ENCODE data around the gene BCAS3. TPM values are rescaled to one million over a fixed set of nuclear protein-coding genes. Genes with fewer than 3 reads are reported as not detected.

The BCAS3 gene
- total and polyA plus RNA-seq, 3 experiments from 2014 or later = 10.7 to 35.3 (median 13.5) TPM

GRCh38 chr17:60952747-60953146 is 275.1 kb downstream of the BCAS3 start:
- H3K36me3 ChIP-seq (ENCODE audit: insufficient read depth, low read length) = no peaks in the 10 kb centered on the region
- ChIA-PET CTCF (no interaction called here), POLR2A (no interaction called here)
- H3K4me1 ChIP-seq (ENCODE audit: insufficient read depth, low read length) = no peaks in the 10 kb centered on the region
- no peak for DNase-seq
- Mint-ChIP-seq H3K27me3 (peaks cover 0 to 1% of the 10 kb centered on the region in 2 donors), H3K27ac (no peak overlapping the region), H3K36me3 (peaks cover 8 to 18% (median 9%) of the 10 kb centered on the region in 3 donors), H3K4me1 (no peaks in the 10 kb centered on the region), H3K4me3 (no peak overlapping the region), H3K9me3 (peaks cover 0 to 5% (median 0%) of the 10 kb centered on the region in 5 donors)
- H3K27ac ChIP-seq (ENCODE audit: low read depth, low read length) = no peak overlapping the region
- H3K4me3 ChIP-seq (ENCODE audit: low read length) = no peak overlapping the region
- no peaks in the 10 kb centered on the region for H3K9me3 ChIP-seq (ENCODE audit: low read length)
- H3K27me3 ChIP-seq (ENCODE audit: insufficient read depth, low read length, poor library complexity, severe bottlenecking) = no peaks in the 10 kb centered on the region

DNA sequence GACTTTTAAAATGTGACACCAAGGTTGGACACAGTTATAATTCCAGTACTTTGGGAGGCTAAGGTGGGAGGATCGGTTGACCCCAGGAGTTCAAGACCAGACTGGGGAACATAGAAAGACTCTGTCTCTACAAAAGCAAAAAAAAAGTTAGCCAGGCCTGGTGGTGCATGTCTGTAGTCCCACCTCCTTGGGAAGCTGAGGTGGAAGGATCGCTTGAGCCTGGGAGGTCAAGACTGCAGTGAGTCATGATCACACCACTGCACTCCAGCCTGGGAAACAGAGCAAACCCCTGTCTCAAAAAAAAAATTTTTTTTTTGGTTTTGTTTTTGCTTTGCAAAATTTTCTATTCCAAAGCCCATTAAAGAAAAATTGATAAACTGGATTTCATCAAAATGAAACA is 281.4 kb downstream of the BCAS3 start:
- no peaks in the 10 kb centered on the region for H3K36me3 ChIP-seq (ENCODE audit: insufficient read depth, low read length)
- Mint-ChIP-seq H3K27ac (no peak overlapping the region), H3K36me3 (peaks cover 12 to 38% (median 16%) of the 10 kb centered on the region in 3 donors), H3K9me3 (peaks cover 0 to 11% (median 3%) of the 10 kb centered on the region in 5 donors), H3K4me1 (no peaks in the 10 kb centered on the region), H3K4me3 (no peak overlapping the region), H3K27me3 (peaks cover 0 to 2% of the 10 kb centered on the region in 2 donors)
- H3K4me1 ChIP-seq (ENCODE audit: insufficient read depth, low read length) = no peaks in the 10 kb centered on the region
- H3K4me3 ChIP-seq (ENCODE audit: low read length) = no peak overlapping the region
- no peak for DNase-seq
- POLR2A ChIA-PET = no interaction called here
- no peaks in the 10 kb centered on the region for H3K27me3 ChIP-seq (ENCODE audit: insufficient read depth, low read length, poor library complexity, severe bottlenecking)
- no peaks in the 10 kb centered on the region for H3K9me3 ChIP-seq (ENCODE audit: low read length)
- CTCF ChIA-PET = no interaction called here
- no peak overlapping the region for H3K27ac ChIP-seq (ENCODE audit: low read depth, low read length)

- no peaks in the 10 kb centered on the region for H3K36me3 ChIP-seq (ENCODE audit: insufficient read depth, low read length)
- no peaks in the 10 kb centered on the region for H3K27me3 ChIP-seq (ENCODE audit: insufficient read depth, low read length, poor library complexity, severe bottlenecking)
- Mint-ChIP-seq H3K36me3 (peaks cover 13 to 45% (median 14%) of the 10 kb centered on the region in 3 donors), H3K27me3 (peaks cover 0 to 2% of the 10 kb centered on the region in 2 donors), H3K4me3 (no peak overlapping the region), H3K9me3 (peaks cover 2 to 17% (median 7%) of the 10 kb centered on the region in 5 donors), H3K4me1 (no peaks in the 10 kb centered on the region), H3K27ac (peak overlapping the region in 1 of 8 donors; percentile 10)
- H3K4me1 ChIP-seq (ENCODE audit: insufficient read depth, low read length) = no peaks in the 10 kb centered on the region
- no peak for DNase-seq
- H3K4me3 ChIP-seq (ENCODE audit: low read length) = no peak overlapping the region
- H3K27ac ChIP-seq (ENCODE audit: low read depth, low read length) = no peak overlapping the region
- ChIA-PET CTCF (no interaction called here), POLR2A (no interaction called here)
- no peaks in the 10 kb centered on the region for H3K9me3 ChIP-seq (ENCODE audit: low read length)
Observed at GRCh38 chr17:60959696-60960095, 282.0 kb downstream of the BCAS3 start.

DNA sequence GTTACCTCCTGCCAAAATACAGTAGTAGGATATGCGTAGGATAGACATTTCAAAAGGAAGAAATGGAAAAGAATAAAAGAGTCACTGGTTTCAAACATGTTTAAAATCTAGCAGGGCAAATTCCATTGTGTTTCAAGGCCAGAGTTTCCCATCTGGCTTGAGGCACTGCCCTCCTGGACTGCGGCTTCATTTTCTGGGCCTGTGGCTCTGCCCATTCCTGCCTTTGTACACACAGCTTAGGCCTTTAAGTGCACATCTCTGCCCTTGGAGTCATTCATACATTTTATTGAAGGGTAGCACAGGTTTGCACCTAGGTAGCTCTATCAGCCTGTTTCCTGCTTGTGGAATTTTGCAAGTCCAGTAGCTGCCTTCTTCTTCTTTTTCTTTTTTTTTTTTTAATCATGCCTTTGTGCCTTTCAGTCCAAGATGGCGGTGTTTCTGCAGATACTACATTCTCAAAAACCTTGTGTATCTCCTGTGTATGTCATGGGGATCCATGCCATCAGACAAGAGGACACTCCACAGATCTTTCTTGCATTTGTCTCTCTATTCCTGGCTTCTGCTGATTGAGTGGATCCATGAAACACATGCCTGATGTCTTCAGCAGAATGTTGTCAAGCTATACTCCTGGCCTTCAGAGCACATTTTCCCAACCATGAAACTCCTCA is 282.9 kb downstream of the BCAS3 start:
- peaks cover 3 to 18% (median 7%) of the 10 kb centered on the region in 5 donors for H3K9me3 Mint-ChIP-seq
- Histone ChIP-seq H3K9me3 (ENCODE audit: low read length) (no peaks in the 10 kb centered on the region), H3K27me3 (ENCODE audit: insufficient read depth, low read length, poor library complexity, severe bottlenecking) (no peaks in the 10 kb centered on the region), H3K36me3 (ENCODE audit: insufficient read depth, low read length) (no peaks in the 10 kb centered on the region), H3K4me3 (ENCODE audit: low read length) (no peak overlapping the region), H3K27ac (ENCODE audit: low read depth, low read length) (no peak overlapping the region), H3K4me1 (ENCODE audit: insufficient read depth, low read length) (no peaks in the 10 kb centered on the region)
- H3K27me3 Mint-ChIP-seq = peaks cover 0 to 2% of the 10 kb centered on the region in 2 donors
- H3K27ac Mint-ChIP-seq = no peak overlapping the region
- H3K4me3 Mint-ChIP-seq = no peak overlapping the region
- H3K36me3 Mint-ChIP-seq = peaks cover 13 to 50% (median 14%) of the 10 kb centered on the region in 3 donors
- ChIA-PET CTCF (no interaction called here), POLR2A (no interaction called here)
- H3K4me1 Mint-ChIP-seq = no peaks in the 10 kb centered on the region
- DNase-seq = no peak

GRCh38 chr17:60964160-60964559 is 286.5 kb downstream of the BCAS3 start:
- H3K36me3 ChIP-seq (ENCODE audit: insufficient read depth, low read length) = no peaks in the 10 kb centered on the region
- DNase-seq = no peak
- no peak overlapping the region for H3K4me3 ChIP-seq (ENCODE audit: low read length)
- peaks cover 14 to 33% (median 21%) of the 10 kb centered on the region in 5 donors for H3K9me3 Mint-ChIP-seq
- no peaks in the 10 kb centered on the region for H3K4me1 Mint-ChIP-seq
- H3K27me3 Mint-ChIP-seq = no peaks in the 10 kb centered on the region
- POLR2A ChIA-PET = interaction anchor here (0.6 kb wide), 1 partner anchor 433 kb away, joined by 3 read pairs; no protein-coding TSS in a partner anchor
- H3K4me3 Mint-ChIP-seq = no peak overlapping the region
- H3K36me3 Mint-ChIP-seq = peaks cover 14 to 59% (median 15%) of the 10 kb centered on the region in 3 donors
- no peaks in the 10 kb centered on the region for H3K9me3 ChIP-seq (ENCODE audit: low read length)
- CTCF ChIA-PET = no interaction called here
- H3K4me1 ChIP-seq (ENCODE audit: insufficient read depth, low read length) = no peaks in the 10 kb centered on the region
- H3K27ac Mint-ChIP-seq = no peak overlapping the region
- H3K27me3 ChIP-seq (ENCODE audit: insufficient read depth, low read length, poor library complexity, severe bottlenecking) = no peaks in the 10 kb centered on the region
- H3K27ac ChIP-seq (ENCODE audit: low read depth, low read length) = no peak overlapping the region

- Histone ChIP-seq H3K36me3 (ENCODE audit: insufficient read depth, low read length) (no peaks in the 10 kb centered on the region), H3K27ac (ENCODE audit: low read depth, low read length) (no peak overlapping the region), H3K9me3 (ENCODE audit: low read length) (no peaks in the 10 kb centered on the region), H3K4me1 (ENCODE audit: insufficient read depth, low read length) (no peaks in the 10 kb centered on the region), H3K4me3 (ENCODE audit: low read length) (no peak overlapping the region), H3K27me3 (ENCODE audit: insufficient read depth, low read length, poor library complexity, severe bottlenecking) (no peaks in the 10 kb centered on the region)
- Mint-ChIP-seq H3K9me3 (peaks cover 14 to 21% (median 20%) of the 10 kb centered on the region in 5 donors), H3K27ac (no peak overlapping the region), H3K27me3 (no peaks in the 10 kb centered on the region), H3K4me1 (peaks cover 0 to 4% (median 3%) of the 10 kb centered on the region in 3 donors), H3K36me3 (peaks cover 6 to 40% (median 6%) of the 10 kb centered on the region in 3 donors), H3K4me3 (no peak overlapping the region)
- DNase-seq = no peak
- ChIA-PET POLR2A (no interaction called here), CTCF (no interaction called here)
Observed at GRCh38 chr17:60968266-60968665, 290.6 kb downstream of the BCAS3 start.

- no peak for DNase-seq
- Histone ChIP-seq H3K9me3 (ENCODE audit: low read length) (no peaks in the 10 kb centered on the region), H3K27ac (ENCODE audit: low read depth, low read length) (no peak overlapping the region), H3K36me3 (ENCODE audit: insufficient read depth, low read length) (no peaks in the 10 kb centered on the region), H3K27me3 (ENCODE audit: insufficient read depth, low read length, poor library complexity, severe bottlenecking) (no peaks in the 10 kb centered on the region), H3K4me3 (ENCODE audit: low read length) (no peak overlapping the region), H3K4me1 (ENCODE audit: insufficient read depth, low read length) (no peaks in the 10 kb centered on the region)
- Mint-ChIP-seq H3K4me3 (no peak overlapping the region), H3K4me1 (peaks cover 0 to 4% (median 3%) of the 10 kb centered on the region in 3 donors), H3K27me3 (no peaks in the 10 kb centered on the region), H3K36me3 (peaks cover 2 to 30% (median 6%) of the 10 kb centered on the region in 3 donors), H3K27ac (peak overlapping the region in 1 of 8 donors; percentile 8), H3K9me3 (peaks cover 13 to 17% (median 15%) of the 10 kb centered on the region in 5 donors)
- POLR2A ChIA-PET = no interaction called here
- CTCF ChIA-PET = no interaction called here
Observed at GRCh38 chr17:60969500-60970037, 291.9 kb downstream of the BCAS3 start.

- peaks cover 0 to 4% (median 3%) of the 10 kb centered on the region in 3 donors for H3K4me1 Mint-ChIP-seq
- H3K4me3 Mint-ChIP-seq = no peak overlapping the region
- peaks cover 2 to 21% (median 6%) of the 10 kb centered on the region in 3 donors for H3K36me3 Mint-ChIP-seq
- ChIA-PET POLR2A (no interaction called here), CTCF (interaction anchor here (1.3 to 2.0 kb wide), 2 partner anchors 399 to 420 kb away, joined by 3 to 6 read pairs; no protein-coding TSS in a partner anchor)
- Histone ChIP-seq H3K9me3 (ENCODE audit: low read length) (no peaks in the 10 kb centered on the region), H3K27ac (ENCODE audit: low read depth, low read length) (no peak overlapping the region), H3K4me1 (ENCODE audit: insufficient read depth, low read length) (no peaks in the 10 kb centered on the region), H3K4me3 (ENCODE audit: low read length) (no peak overlapping the region), H3K36me3 (ENCODE audit: insufficient read depth, low read length) (no peaks in the 10 kb centered on the region), H3K27me3 (ENCODE audit: insufficient read depth, low read length, poor library complexity, severe bottlenecking) (no peaks in the 10 kb centered on the region)
- DNase-seq = no peak
- H3K9me3 Mint-ChIP-seq = peaks cover 10 to 16% (median 14%) of the 10 kb centered on the region in 5 donors
- H3K27ac Mint-ChIP-seq = no peak overlapping the region
- no peaks in the 10 kb centered on the region for H3K27me3 Mint-ChIP-seq
Observed at GRCh38 chr17:60970741-60971140, 293.1 kb downstream of the BCAS3 start.
